ENCODE data around the gene SWAP70. TPM values are rescaled to one million over a fixed set of nuclear protein-coding genes. Genes with fewer than 3 reads are reported as not detected.

Gene SWAP70
- total and polyA plus RNA-seq, 9 of the 15 experiments (the other 6 are each of a cell fraction or from before 2014, with no cell fraction given), result 1.7 to 4.9 (median 3.9) TPM

GRCh38 chr11:9757809-9758636, 94.1 kb downstream of the SWAP70 start (continued):
- TF ChIP-seq NR2C2 (CRISPR knock-in tag; IDR thresholded peaks at IDR 0.05) (no peak), NR2C2 (tag; IDR thresholded peaks at IDR 0.05) (no peak), SMAD3 (CRISPR knock-in tag; conservative IDR thresholded peaks at IDR 0.05) (no peak), IRF1 (CRISPR knock-in tag; IDR thresholded peaks at IDR 0.05; ENCODE audit: borderline replicate concordance) (no peak), TEAD4 (IDR thresholded peaks at IDR 0.05; ENCODE audit: low read length) (no peak), TEAD4 (CRISPR knock-in tag; IDR thresholded peaks at IDR 0.05; ENCODE audit: borderline replicate concordance) (no peak), RBM15 (IDR thresholded peaks at IDR 0.05; ENCODE audit: insufficient read depth, low read length) (no peak), MTF1 (CRISPR knock-in tag; IDR thresholded peaks at IDR 0.05; ENCODE audit: borderline replicate concordance) (no peak), ZZZ3 (IDR thresholded peaks at IDR 0.05) (no peak), HLTF (IDR thresholded peaks at IDR 0.05) (no peak), TSC22D4 (tag; IDR thresholded peaks at IDR 0.05) (no peak), C11orf30 (IDR thresholded peaks at IDR 0.05; ENCODE audit: low read depth) (no peak), HMGN3 (IDR thresholded peaks at IDR 0.05; ENCODE audit: borderline replicate concordance, extremely low read depth, insufficient read length, low read depth, low read length) (no peak), PHF20 (IDR thresholded peaks at IDR 0.05; ENCODE audit: partially characterized antibody) (no peak), CREM (IDR thresholded peaks at IDR 0.05; ENCODE audit: low read depth) (no peak; the same call in none of the 2 replicates), E2F8 (IDR thresholded peaks at IDR 0.05; ENCODE audit: low read depth, partially characterized antibody) (no peak), POLR2H (tag; IDR thresholded peaks at IDR 0.05; ENCODE audit: low read depth) (no peak), ZNF253 (CRISPR knock-in tag; conservative IDR thresholded peaks at IDR 0.05) (no peak), XRCC3 (IDR thresholded peaks at IDR 0.05) (no peak), SMAD2 (IDR thresholded peaks at IDR 0.05; ENCODE audit: low read depth, low read length) (no peak)
- TF ChIP-seq, protein P1, sequence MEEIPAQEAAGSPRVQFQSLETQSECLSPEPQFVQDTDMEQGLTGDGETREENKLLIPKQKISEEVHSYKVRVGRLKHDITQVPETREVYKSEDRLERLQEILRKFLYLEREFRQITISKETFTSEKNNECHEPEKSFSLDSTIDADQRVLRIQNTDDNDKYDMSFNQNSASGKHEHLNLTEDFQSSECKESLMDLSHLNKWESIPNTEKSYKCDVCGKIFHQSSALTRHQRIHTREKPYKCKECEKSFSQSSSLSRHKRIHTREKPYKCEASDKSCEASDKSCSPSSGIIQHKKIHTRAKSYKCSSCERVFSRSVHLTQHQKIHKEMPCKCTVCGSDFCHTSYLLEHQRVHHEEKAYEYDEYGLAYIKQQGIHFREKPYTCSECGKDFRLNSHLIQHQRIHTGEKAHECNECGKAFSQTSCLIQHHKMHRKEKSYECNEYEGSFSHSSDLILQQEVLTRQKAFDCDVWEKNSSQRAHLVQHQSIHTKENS (CRISPR knock-in tag; IDR thresholded peaks at IDR 0.05), result no peak
- TF ChIP-seq, protein P2, sequence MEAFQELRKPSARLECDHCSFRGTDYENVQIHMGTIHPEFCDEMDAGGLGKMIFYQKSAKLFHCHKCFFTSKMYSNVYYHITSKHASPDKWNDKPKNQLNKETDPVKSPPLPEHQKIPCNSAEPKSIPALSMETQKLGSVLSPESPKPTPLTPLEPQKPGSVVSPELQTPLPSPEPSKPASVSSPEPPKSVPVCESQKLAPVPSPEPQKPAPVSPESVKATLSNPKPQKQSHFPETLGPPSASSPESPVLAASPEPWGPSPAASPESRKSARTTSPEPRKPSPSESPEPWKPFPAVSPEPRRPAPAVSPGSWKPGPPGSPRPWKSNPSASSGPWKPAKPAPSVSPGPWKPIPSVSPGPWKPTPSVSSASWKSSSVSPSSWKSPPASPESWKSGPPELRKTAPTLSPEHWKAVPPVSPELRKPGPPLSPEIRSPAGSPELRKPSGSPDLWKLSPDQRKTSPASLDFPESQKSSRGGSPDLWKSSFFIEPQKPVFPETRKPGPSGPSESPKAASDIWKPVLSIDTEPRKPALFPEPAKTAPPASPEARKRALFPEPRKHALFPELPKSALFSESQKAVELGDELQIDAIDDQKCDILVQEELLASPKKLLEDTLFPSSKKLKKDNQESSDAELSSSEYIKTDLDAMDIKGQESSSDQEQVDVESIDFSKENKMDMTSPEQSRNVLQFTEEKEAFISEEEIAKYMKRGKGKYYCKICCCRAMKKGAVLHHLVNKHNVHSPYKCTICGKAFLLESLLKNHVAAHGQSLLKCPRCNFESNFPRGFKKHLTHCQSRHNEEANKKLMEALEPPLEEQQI (IDR thresholded peaks at IDR 0.05), result no peak

Data from K562 (cell line).